ENCODE data around the gene RPS13.

GRCh38 chr11:17076517-17077239, 789 bp downstream of the RPS13 start:
- TF ChIP-seq CTCF (IDR thresholded peaks at IDR 0.05) (no peak), POLR2A (IDR thresholded peaks at IDR 0.05) (no peak), POLR2AphosphoS5 (IDR thresholded peaks at IDR 0.05; ENCODE audit: insufficient read depth in 1 of 2, low read depth in 1 of 2) (no peak)

Data from vagina (tissue), 2 donors.